GM19025 (cell line): Measurements from ENCODE around the gene UBE2V1.
A peak's percentile ranks its signal among the peaks of the same experiment; 100 is the strongest.
"Not testable (repeated sequence)": the region's sequence is repeated elsewhere in the genome, so short reads cannot be mapped to it uniquely, and the experiment has no call there.

Source experiments
- ATAC-seq: cut with Tn5 transposase; IDR thresholded peaks from one replicate; pipeline ENCODE4 v1.9.1; 2021; ENCODE audit warnings: mild to moderate bottlenecking, low read depth, moderate library complexity; ENCODE audit not compliant: unreplicated experiment

The UBE2V1 gene

GRCh38 chr20:50099113-50099512, 13.8 kb downstream of the UBE2V1 start:
- ATAC-seq, result no peak

GRCh38 chr20:50098259-50098658, 14.7 kb downstream of the UBE2V1 start:
- ATAC-seq, result no peak

- ATAC-seq, result no peak
Measured at GRCh38 chr20:50097843-50098242, 15.1 kb downstream of the UBE2V1 start.

GRCh38 chr20:50096237-50096636, 16.7 kb downstream of the UBE2V1 start:
- no peak for ATAC-seq

GRCh38 chr20:50095476-50096078, 17.4 kb downstream of the UBE2V1 start:
- no peak for ATAC-seq

- no peak for ATAC-seq
Measured at GRCh38 chr20:50094522-50094921, 18.4 kb downstream of the UBE2V1 start.

GRCh38 chr20:50093240-50093639, 19.7 kb downstream of the UBE2V1 start:
- ATAC-seq, result no peak

GRCh38 chr20:50092436-50092835, 20.5 kb downstream of the UBE2V1 start:
- ATAC-seq, result no peak

GRCh38 chr20:50089787-50090177, 23.2 kb downstream of the UBE2V1 start:
- ATAC-seq, result no peak

- ATAC-seq, result no peak
Measured at GRCh38 chr20:50089140-50089786, 23.7 kb downstream of the UBE2V1 start.

GRCh38 chr20:50088022-50088421, 24.9 kb downstream of the UBE2V1 start:
- no peak for ATAC-seq

- no peak for ATAC-seq
Measured at GRCh38 chr20:50085481-50086365, 27.2 kb downstream of the UBE2V1 start.

- ATAC-seq, result no peak
Measured at GRCh38 chr20:50085146-50085480, 27.8 kb downstream of the UBE2V1 start.

GRCh38 chr20:50083034-50083433, 29.9 kb downstream of the UBE2V1 start:
- ATAC-seq, result no peak

- not testable (repeated sequence) for ATAC-seq
Measured at GRCh38 chr20:50082056-50082455, 30.9 kb downstream of the UBE2V1 start.

- ATAC-seq, result no peak
Measured at GRCh38 chr20:50077818-50078601, 34.9 kb downstream of the UBE2V1 start.

- no peak for ATAC-seq
Measured at GRCh38 chr20:50073500-50073899, 39.5 kb downstream of the UBE2V1 start.

GRCh38 chr20:50071039-50071888, 41.7 kb downstream of the UBE2V1 start:
- peak; percentile 91 for ATAC-seq

- no peak for ATAC-seq
Measured at GRCh38 chr20:50070361-50070760, 42.6 kb downstream of the UBE2V1 start.
